Memory B cell (primary cell): ENCODE measurements around the gene NFYA.
A peak's percentile ranks its signal among the peaks of the same experiment; 100 is the strongest.

Source experiments
- ATAC-seq: fragments of 150-1000 bp; cut with Tn5 transposase; 2 replicates; pipeline ENCODE4 v1.10.0; 2021; ENCODE audit warnings: low read depth, mild to moderate bottlenecking, moderate library complexity
- DNase-seq, 2 donors: peaks; one replicate each; pipeline ENCODE4 v3.0.0; 2022; ENCODE audit warnings: low spot score in 2 of 2
- H3K27ac Mint-ChIP-seq: one replicate; pipeline ENCODE4 v1.8.0; 2022; ENCODE audit warnings: mild to moderate bottlenecking, moderate library complexity, mixed read lengths
- H3K27me3 Mint-ChIP-seq: one replicate; pipeline ENCODE4 v1.8.0; 2022; ENCODE audit warnings: mixed read lengths
- H3K36me3 Mint-ChIP-seq: one replicate; pipeline ENCODE4 v1.8.0; 2022; ENCODE audit warnings: mild to moderate bottlenecking, mixed read lengths
- H3K4me1 Mint-ChIP-seq: one replicate; pipeline ENCODE4 v1.8.0; 2022; ENCODE audit warnings: mixed read lengths
- H3K4me3 Mint-ChIP-seq: one replicate; pipeline ENCODE4 v1.8.0; 2022; ENCODE audit warnings: mild to moderate bottlenecking, moderate library complexity, mixed read lengths
- H3K9me3 Mint-ChIP-seq: one replicate; pipeline ENCODE4 v1.8.0; 2022; ENCODE audit warnings: mixed read lengths

The NFYA gene

DNA sequence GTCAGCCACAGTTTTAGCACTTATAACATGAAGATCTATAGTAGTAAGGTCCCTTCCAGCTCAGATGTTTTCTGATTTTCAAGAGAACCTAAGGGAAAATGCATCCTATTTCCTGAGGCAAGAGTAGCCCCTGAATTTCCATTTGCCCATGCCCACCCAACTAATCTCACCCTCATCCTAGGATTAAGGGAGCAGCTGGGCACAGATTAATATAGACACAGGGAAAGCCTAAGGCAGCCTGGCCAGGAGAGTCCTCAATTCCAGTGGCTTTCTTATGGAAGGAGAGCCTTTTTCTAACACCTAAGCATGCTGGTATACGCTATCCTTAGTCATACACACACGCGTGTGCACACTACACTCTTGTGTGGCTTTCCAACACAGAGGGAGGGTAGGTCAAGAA lies 18.3 kb upstream of the NFYA start:
- peaks cover 16% of the 10 kb centered on the region for H3K4me1 Mint-ChIP-seq
- DNase-seq = no peak
- no peaks in the 10 kb centered on the region for H3K9me3 Mint-ChIP-seq
- H3K27me3 Mint-ChIP-seq = no peaks in the 10 kb centered on the region
- no peak for ATAC-seq
- H3K27ac Mint-ChIP-seq = no peak overlapping the region
- no peak overlapping the region for H3K4me3 Mint-ChIP-seq
- H3K36me3 Mint-ChIP-seq = peaks cover 12% of the 10 kb centered on the region

DNA sequence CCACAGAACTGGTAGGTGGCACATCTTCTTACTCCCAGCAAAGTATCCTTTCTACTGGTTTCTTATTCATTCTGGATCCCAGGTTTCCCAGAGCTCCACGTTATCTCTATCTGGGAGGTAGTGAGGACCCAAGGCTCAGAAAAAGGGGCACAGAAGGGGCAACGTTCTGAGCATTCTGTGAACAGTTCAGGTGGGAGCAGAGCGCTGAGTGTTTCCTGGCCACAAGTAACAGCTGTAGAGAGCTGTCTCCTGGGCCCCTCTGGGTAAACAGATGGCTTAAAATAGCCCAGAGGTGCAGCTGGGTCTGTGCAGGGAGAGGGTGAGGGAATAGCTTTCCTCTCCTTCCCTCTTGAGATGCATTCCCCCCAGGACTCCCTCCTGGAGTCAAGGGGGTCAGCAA lies 17.6 kb upstream of the NFYA start:
- no peaks in the 10 kb centered on the region for H3K9me3 Mint-ChIP-seq
- no peak overlapping the region for H3K4me3 Mint-ChIP-seq
- peaks cover 14% of the 10 kb centered on the region for H3K36me3 Mint-ChIP-seq
- H3K27me3 Mint-ChIP-seq = no peaks in the 10 kb centered on the region
- ATAC-seq (no peak), DNase-seq (no peak)
- H3K4me1 Mint-ChIP-seq = peaks cover 16% of the 10 kb centered on the region
- no peak overlapping the region for H3K27ac Mint-ChIP-seq

DNA sequence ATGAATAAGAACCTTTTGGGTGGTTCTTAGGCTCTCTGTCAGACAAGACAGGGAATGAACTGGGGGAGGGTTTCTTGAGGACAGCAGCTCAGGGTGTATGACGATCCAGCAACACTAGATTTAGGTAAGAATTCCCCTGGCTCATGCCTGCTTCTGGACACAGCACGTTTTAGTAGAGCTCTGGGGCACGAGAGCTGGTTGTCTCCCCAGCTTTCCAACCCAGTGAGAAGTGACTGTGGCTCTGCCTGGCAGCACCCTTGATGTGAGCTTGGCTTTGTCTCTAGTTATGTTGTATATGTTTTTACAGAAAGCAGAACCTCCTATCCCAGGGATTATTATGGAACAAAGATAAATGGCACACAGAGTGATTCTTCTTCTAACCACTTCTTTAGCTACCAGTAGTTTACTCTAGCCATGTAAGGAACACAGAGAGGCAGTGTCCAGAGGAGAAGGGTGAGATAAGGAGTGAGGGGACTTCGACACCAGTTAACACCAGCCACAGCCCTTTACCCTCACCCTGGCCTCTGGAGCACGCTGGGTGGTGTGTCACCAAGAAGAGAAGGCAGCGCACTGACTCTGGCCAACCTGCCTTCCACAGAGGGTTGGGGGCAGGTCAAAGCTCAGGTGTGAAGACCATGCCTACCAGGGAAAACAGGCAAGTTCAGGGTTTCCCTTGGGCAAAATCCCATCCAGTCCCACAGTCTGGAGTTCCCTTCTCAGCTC lies 15.8 kb upstream of the NFYA start:
- H3K27me3 Mint-ChIP-seq = no peaks in the 10 kb centered on the region

DNA sequence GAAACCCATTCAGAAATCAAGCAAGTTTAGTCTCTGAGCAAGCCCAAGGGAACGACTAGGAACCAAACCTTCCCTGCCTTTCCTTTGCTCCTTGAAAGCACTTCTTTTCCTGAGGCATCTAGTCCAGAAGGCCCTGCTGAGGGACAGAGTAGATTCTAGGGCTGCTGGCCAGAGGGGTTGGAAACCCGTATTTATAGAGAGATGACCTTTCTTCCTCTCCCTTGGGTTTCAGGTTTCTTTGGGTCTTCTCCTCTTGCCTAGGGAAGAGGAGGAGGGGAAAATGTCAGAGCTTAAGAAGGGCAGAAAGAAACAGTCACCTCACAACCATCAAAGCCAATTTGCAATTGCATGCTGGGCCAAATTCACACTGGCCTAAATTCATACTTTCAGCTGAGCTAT lies 14.0 kb upstream of the NFYA start:
- ATAC-seq (no peak), DNase-seq (no peak)
- Mint-ChIP-seq H3K4me3 (no peak overlapping the region), H3K4me1 (no peaks in the 10 kb centered on the region), H3K9me3 (no peaks in the 10 kb centered on the region), H3K36me3 (peaks cover 18% of the 10 kb centered on the region), H3K27ac (no peak overlapping the region), H3K27me3 (no peaks in the 10 kb centered on the region)

More for the DNA sequence above, 15.8 kb upstream of the NFYA start:
- Mint-ChIP-seq H3K9me3 (no peaks in the 10 kb centered on the region), H3K27ac (no peak overlapping the region), H3K4me3 (no peak overlapping the region), H3K4me1 (peaks cover 9% of the 10 kb centered on the region), H3K36me3 (peaks cover 15% of the 10 kb centered on the region)
- no peak for ATAC-seq
- DNase-seq = no peak

DNA sequence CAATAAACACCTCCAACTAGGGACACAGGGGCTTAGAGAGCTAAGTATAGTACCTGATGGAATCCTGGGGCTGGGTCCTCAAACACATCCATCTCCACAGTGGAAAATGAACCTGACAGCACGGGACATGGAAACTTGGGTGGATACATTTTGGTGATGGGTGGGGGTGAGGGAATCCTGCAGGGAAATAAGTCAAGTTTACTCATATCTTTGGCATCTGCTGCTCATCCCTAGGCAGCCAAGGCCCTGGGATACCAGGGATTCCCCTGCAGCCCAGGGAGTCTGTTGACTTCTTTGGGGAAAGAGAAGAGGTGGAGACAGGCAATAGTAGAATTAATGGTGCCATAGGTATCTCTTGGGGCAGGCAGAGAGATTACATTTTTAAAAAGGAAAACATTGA lies 13.2 kb upstream of the NFYA start:
- ATAC-seq (no peak), DNase-seq (no peak)
- Mint-ChIP-seq H3K4me3 (no peak overlapping the region), H3K36me3 (peaks cover 20% of the 10 kb centered on the region), H3K27me3 (no peaks in the 10 kb centered on the region), H3K4me1 (no peaks in the 10 kb centered on the region), H3K27ac (no peak overlapping the region), H3K9me3 (no peaks in the 10 kb centered on the region)

DNA sequence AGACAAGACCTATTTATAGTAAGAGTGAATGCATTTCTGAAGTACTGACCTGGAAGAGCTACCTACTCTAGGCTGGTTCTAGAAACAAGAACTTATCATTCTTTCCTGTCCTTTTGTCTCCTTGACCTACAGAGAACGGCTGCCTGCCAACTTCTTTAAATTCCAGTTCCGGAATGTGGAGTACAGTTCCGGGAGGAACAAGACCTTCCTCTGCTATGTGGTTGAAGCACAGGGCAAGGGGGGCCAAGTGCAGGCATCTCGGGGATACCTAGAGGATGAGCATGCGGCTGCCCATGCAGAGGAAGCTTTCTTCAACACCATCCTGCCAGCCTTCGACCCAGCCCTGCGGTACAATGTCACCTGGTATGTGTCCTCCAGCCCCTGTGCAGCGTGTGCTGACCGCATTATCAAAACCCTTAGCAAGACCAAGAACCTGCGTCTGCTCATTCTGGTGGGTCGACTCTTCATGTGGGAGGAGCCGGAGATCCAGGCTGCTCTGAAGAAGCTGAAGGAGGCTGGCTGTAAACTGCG lies 11.5 kb upstream of the NFYA start:
- Mint-ChIP-seq H3K27ac (no peak overlapping the region), H3K4me1 (no peaks in the 10 kb centered on the region), H3K9me3 (no peaks in the 10 kb centered on the region), H3K4me3 (no peak overlapping the region), H3K36me3 (peaks cover 18% of the 10 kb centered on the region), H3K27me3 (no peaks in the 10 kb centered on the region)
- no peak for DNase-seq
- ATAC-seq = no peak

DNA sequence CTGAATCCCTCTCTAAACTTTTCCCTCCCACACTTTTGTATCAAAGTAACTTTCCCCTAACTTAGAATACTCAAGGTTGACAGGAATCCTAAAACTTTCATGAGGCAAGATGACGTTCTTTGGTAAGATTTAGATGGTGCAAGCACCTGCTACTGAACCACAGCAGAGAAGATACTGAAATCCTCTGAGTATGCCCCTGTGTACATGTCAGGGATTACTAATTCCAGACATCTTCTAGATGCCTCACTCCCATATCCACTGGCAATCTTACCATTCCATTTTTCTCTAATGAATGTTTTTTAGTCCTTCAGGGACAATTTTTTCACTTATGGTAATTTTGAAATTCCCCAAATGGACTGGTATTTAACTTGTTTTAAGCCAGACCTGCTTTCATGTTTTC lies 10.7 kb upstream of the NFYA start:
- Mint-ChIP-seq H3K9me3 (no peaks in the 10 kb centered on the region), H3K36me3 (peaks cover 21% of the 10 kb centered on the region), H3K27ac (no peak overlapping the region), H3K4me3 (no peak overlapping the region), H3K27me3 (no peaks in the 10 kb centered on the region), H3K4me1 (peaks cover 4% of the 10 kb centered on the region)
- DNase-seq (no peak), ATAC-seq (no peak)

DNA sequence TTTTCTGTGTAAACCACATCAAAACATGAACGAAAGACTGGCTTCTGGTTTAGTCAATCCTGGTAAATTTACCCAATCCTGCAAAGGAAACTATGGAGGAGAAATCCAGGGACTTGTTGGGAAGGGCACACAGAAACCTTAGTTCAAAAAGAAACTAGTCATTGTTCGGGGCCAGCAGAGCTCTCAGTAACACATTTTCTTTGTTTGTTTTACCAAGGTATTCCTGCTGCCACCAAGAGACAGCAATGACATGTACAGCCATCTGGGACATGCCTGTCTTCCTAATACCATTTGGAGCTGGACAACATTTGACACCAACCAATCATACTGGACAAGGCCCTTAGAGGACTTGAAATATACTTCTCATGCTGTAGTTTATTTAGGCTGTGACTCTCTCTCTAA lies 8.9 kb upstream of the NFYA start:
- no peak overlapping the region for H3K4me3 Mint-ChIP-seq
- no peak for DNase-seq
- no peak for ATAC-seq
- H3K4me1 Mint-ChIP-seq = peaks cover 6% of the 10 kb centered on the region
- no peak overlapping the region for H3K27ac Mint-ChIP-seq
- H3K36me3 Mint-ChIP-seq = peaks cover 26% of the 10 kb centered on the region
- no peaks in the 10 kb centered on the region for H3K9me3 Mint-ChIP-seq
- H3K27me3 Mint-ChIP-seq = no peaks in the 10 kb centered on the region

DNA sequence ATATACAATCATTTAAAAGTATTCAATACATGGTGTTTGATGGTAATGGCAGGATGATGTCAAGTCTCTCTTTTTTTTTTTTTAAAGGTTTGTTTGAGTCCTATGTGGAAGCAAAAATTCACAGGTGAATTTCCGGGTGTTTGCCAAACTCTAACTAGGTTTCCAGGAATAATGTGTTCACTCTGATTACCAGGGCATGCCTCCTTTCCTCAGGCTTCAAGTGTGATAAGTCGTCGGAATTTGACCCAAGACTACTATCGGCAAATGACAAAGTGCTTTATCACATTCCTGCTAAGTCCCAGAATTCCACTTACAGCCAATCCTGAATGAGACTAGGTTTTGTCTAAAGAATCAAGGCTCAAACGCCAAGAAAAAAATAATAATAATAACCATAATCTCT lies 7.9 kb upstream of the NFYA start:
- Mint-ChIP-seq H3K27ac (no peak overlapping the region), H3K36me3 (peaks cover 26% of the 10 kb centered on the region), H3K4me1 (peaks cover 6% of the 10 kb centered on the region), H3K27me3 (no peaks in the 10 kb centered on the region), H3K9me3 (no peaks in the 10 kb centered on the region), H3K4me3 (no peak overlapping the region)
- DNase-seq (no peak), ATAC-seq (no peak)

DNA sequence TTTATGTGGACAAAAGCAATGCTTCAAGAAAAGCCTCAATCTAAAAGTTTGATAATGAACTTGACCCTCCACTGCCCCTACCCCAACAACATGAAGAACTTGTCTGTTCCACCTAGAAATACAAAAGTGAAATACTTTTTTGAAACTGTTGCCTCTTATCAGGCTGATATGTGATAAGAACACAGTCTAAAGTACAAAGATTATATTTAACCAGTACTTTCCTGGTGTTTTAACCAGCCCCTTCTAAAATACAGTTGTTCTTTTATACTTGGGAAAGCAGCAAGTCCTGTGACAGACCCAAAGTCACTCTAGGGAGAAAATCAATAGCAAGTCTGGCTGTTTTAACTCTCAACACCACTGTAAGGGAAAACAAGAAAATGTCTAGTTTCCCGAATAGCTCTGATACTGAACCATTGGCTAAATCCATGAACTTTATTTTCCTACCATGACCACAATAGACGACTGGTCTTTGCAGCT lies 7.2 kb upstream of the NFYA start:
- H3K9me3 Mint-ChIP-seq = no peaks in the 10 kb centered on the region
- H3K36me3 Mint-ChIP-seq = peaks cover 26% of the 10 kb centered on the region
- H3K27ac Mint-ChIP-seq = no peak overlapping the region
- ATAC-seq (no peak), DNase-seq (no peak)
- H3K4me3 Mint-ChIP-seq = no peak overlapping the region
- H3K27me3 Mint-ChIP-seq = no peaks in the 10 kb centered on the region
- H3K4me1 Mint-ChIP-seq = peaks cover 8% of the 10 kb centered on the region

DNA sequence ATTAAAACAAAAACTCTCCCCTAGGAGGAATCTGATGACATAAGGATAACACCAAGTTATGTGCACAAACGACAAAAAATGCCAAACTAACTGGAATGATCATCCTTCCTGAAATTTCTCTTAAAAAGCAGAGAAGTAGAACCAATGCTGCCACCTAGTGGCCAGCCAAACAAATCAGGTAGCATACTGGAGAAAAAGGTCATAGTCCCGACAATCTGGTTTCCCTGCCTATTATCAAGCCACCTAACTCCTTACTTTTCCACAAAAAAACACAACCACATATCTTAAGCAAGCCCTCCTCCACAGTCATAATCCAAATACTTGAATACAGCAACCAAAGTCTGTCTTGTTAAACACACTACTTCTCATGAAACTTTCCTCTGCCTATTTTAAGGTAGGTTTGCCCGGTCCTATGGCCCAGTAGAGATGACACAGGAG lies 5.9 kb upstream of the NFYA start:
- Mint-ChIP-seq H3K4me1 (peaks cover 12% of the 10 kb centered on the region), H3K27ac (peak overlapping the region; percentile 8), H3K27me3 (no peaks in the 10 kb centered on the region), H3K9me3 (no peaks in the 10 kb centered on the region), H3K4me3 (no peak overlapping the region), H3K36me3 (peaks cover 21% of the 10 kb centered on the region)
- ATAC-seq = no peak
- DNase-seq = peak; percentile 43 to 50

DNA sequence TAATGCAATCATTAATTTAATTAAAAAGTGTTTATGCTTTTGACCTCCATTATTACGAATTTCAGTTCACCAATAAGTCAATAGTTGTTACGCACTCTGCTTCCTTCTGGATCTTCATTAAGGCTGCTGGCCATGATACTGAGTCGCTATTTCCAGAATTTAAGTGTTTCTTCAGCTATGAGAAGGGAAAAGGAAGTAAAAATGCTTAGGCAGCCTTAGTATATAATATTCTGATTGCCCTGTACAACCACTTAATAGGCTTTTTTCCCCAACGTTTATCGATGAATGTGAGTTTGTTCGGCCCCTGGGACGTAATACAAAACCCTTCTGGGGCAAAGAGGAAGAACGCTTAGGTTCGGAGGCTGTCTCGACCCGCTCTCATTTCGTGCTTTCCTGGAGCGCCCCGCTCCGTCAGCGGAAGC lies 1.3 kb upstream of the NFYA start:
- peak overlapping the region; percentile 97 for H3K4me3 Mint-ChIP-seq
- H3K4me1 Mint-ChIP-seq = peaks cover 29% of the 10 kb centered on the region
- peak overlapping the region; percentile 98 for H3K27ac Mint-ChIP-seq
- H3K36me3 Mint-ChIP-seq = peaks cover 15% of the 10 kb centered on the region
- no peak for DNase-seq
- no peaks in the 10 kb centered on the region for H3K9me3 Mint-ChIP-seq
- no peaks in the 10 kb centered on the region for H3K27me3 Mint-ChIP-seq
- peak; percentile 6 for ATAC-seq

DNA sequence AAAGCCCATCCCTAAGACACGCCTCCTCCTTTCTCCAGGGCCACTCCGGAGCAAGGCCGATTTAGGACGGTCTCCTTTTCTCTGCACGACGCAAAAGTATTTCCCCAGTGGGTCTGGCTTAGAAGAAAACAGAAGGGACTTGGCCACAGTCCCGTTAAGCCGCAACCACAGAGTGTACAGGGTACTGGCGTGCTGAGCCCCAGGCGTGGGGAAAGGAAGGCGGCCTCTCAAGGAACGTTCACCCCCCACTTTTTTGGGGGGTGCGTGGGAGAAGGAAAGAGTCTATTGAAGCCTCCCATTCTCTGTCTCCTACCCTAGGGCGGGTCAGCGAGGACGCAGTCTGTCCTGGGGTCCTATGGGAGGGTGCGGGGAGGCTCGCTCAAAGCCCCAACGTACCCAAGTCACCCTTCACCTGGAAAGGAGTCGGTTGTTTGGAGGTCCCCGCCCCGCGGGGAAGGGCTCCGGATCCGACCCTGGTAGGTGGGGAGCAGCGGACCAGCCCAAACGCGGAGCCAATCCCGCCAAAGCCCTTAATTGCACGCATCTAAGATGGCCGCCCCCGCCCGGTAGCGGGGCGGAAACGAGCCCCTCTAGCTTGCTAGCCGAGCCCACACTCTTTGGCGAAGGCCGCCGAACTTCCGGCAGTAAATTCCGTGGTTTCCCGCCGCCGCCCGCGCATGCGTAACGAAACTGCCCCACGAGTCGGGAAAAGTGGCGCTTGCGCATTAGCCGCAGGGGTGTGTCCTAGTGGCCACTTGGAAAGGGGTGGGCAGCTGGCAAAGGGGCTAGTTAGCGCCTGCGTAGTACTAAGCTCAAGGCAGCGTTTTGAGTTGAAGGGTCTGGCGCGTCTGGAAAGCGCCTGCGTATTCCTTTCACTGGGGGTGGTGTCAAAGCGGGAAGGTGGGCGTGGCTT lies 595 bp upstream of the NFYA start, which contains the start of gene OARD1:
TSS of gene OARD1 (minus strand) at position 434 of the 913 bp plus-strand sequence. CDS start 722 bp downstream, outside the sequence.
- H3K36me3 Mint-ChIP-seq = peaks cover 10% of the 10 kb centered on the region
- DNase-seq (peak; percentile 99 to 100), ATAC-seq (peak; percentile 67)
- H3K9me3 Mint-ChIP-seq = no peaks in the 10 kb centered on the region
- H3K27ac Mint-ChIP-seq = peak within 1 kb of the TSS; percentile 98
- peaks cover 27% of the 10 kb centered on the region for H3K4me1 Mint-ChIP-seq
- peak within 1 kb of the TSS; percentile 97 for H3K4me3 Mint-ChIP-seq
- H3K27me3 Mint-ChIP-seq = no peaks in the 10 kb centered on the region
